ENCODE data around the gene ZBTB16.

Gene ZBTB16

DNA sequence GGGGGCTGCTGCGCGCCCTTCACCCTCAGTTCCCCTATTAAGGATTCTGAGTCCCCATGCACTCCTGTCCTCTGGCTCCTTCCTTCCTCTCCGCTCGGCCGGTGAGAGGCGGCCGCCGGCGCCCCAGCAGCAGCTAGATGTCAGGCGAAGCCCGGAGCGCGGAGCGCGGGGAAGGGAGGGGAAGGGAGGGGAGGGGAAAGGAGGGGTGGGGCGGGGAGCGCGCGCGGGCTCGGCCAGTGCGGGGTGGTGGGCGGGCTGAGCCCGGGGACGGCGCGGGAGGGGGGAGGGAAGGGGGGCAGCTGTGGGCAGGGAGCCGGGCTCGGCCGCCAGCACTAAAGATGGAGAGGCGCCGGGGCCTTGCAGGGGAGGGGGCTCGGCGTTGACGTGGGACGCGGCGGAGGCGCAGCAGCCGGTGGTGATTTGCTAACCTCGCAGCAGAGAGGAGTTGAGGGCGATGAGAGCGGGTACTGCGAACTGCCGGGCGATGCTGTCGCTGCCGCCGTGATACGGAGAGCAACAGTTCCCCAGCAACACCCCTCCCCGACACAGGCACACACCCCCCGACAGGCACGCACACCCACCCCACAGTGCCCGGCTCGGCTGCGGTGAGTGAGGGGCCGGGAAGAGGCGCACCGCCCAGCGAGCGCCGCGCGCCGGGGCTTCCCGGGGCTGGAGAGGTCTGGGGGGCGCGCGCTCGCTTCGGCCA lies at the start of gene ZBTB16:
Gene ZBTB16, plus strand, starts transcription at position 434 of the 706 bp plus-strand sequence. CDS start 3,590 bp downstream, outside the sequence.
- DNase-seq: peak; percentile 91

- DNase-seq: no peak
Observed at GRCh38 chr11:114010931-114011330, 48.6 kb upstream of the ZBTB16 start.

GRCh38 chr11:114011443-114011842 lies 48.1 kb upstream of the ZBTB16 start:
- no peak for DNase-seq

DNA sequence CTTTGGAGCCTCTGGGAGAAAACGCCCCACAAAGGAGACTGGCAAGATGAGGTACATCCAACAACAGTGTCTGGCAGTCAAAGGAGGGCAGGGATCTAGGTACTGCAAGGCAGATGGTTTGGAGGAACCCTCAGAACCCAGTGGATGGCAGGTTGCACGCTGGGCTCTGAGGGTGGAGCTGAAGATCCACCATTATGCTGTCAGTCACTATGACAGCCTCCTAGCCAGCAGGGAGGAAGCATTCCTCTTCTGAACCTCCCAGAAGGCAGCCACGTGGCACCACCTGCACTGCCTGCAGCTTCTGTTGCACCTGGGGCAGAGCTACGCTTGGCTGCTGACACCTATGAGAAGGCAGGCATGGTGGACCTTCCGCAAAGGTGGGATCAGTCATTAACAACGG lies 44.4 kb upstream of the ZBTB16 start:
- no peak for DNase-seq

DNA sequence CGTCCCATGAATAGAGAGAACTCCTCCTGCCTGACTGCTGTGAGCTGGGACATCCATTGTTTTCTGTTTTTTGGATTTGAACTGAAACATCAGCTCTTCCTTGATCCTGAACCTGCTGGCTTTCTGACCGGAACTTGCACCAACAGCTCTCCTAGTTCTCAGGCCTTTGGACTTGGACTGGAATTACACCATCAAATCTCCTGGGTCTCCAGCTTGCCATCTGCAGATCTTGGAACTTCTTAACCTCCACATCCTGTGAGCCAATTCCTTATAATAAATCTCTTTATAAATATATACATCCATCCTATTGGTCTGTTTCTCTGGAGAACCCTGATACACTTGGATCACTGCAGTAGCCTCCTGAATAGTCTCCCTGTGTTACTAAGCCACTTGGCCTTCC lies 42.5 kb upstream of the ZBTB16 start:
- DNase-seq: no peak

DNA sequence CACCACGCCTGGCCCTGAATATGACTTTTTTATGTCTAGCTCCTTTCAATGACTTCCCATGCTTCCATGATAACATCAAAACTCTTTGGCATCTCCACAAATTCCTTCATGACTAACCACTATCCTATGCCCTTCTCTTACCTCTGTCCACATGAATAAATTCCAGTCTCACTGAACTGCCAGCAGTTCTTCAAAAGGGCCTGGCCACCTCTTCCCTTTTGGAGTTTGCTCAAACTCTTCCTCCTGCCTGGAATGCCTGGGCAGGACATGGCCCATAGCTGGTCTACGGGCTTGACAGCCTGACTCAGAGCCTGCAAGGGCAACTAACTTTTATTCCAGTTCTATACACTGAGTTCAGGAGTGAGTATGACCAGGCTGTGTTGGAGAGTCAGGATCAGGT lies 41.8 kb upstream of the ZBTB16 start:
- no peak for DNase-seq

GRCh38 chr11:114019046-114019445 lies 40.5 kb upstream of the ZBTB16 start:
- DNase-seq: no peak

DNA sequence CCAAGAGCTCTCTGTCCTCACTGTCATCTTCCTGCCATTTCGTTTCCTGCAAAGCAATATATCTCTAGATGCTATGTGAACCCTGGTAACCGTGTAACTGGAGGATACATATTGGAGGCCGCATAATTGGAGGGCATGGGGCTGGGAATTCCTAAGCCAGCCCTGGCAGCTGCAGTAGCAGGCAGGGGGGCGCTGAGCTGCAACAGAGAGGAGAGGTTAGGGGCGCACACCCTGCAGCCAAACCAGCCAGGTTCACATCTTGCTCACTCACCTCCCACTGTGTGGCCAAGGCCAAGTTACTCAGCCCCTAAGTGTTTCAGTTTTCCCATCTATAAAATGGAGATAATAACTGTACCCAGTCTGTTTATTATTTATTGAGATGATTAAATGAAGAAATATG lies 39.9 kb upstream of the ZBTB16 start:
- no peak for DNase-seq

GRCh38 chr11:114025329-114025907 lies 34.1 kb upstream of the ZBTB16 start:
- DNase-seq: no peak

DNA sequence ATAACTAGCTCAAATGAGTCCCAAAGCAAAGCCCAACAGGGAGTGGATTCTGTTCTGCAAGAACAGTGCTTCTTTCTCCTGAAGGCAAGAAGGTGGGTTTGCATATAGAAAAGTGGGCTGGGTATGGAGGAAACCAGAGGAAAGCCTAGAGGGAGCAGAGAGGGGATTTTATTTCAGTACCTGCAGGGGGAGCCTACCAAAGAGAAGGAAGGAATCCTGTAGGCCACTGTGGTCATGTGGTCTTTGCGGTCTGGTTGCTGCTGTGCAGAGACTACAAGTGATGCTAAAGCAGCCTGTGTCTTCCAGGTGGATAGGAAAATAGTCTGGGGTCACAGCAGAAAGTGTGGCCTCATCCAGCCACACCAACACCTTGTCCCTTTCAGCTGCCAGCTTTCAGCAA lies 33.2 kb upstream of the ZBTB16 start:
- no peak for DNase-seq

GRCh38 chr11:114027391-114027790 lies 32.1 kb upstream of the ZBTB16 start:
- DNase-seq: no peak

GRCh38 chr11:114027926-114028325 lies 31.6 kb upstream of the ZBTB16 start:
- DNase-seq: no peak

- DNase-seq: no peak
Observed at GRCh38 chr11:114031246-114031966, 28.1 kb upstream of the ZBTB16 start.

DNA sequence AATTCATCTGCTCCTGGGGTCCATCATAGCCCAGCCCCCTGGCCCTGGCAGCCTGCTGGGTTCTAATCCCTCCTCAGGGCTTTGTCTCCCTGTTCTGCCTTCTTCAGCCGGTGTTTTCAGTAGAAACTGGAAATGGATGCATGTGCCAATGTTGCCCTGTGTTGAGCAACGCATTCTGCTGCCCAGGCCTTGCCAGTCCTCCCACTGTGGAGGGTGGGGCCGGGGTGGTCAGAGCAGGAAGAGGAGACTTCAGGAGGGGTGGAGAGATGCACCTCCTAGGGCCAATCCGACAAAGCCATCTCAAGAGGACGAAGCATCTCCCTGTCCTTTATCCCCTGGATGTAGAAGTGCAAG lies 27.6 kb upstream of the ZBTB16 start:
- no peak for DNase-seq

GRCh38 chr11:114033066-114033465 lies 26.4 kb upstream of the ZBTB16 start:
- no peak for DNase-seq

GRCh38 chr11:114033572-114033971 lies 25.9 kb upstream of the ZBTB16 start:
- no peak for DNase-seq

- no peak for DNase-seq
Observed at GRCh38 chr11:114034956-114035355, 24.6 kb upstream of the ZBTB16 start.

- peak; percentile 83 for DNase-seq
Observed at GRCh38 chr11:114036147-114036811, 23.2 kb upstream of the ZBTB16 start.

- no peak for DNase-seq
Observed at GRCh38 chr11:114036958-114037357, 22.6 kb upstream of the ZBTB16 start.

DNA sequence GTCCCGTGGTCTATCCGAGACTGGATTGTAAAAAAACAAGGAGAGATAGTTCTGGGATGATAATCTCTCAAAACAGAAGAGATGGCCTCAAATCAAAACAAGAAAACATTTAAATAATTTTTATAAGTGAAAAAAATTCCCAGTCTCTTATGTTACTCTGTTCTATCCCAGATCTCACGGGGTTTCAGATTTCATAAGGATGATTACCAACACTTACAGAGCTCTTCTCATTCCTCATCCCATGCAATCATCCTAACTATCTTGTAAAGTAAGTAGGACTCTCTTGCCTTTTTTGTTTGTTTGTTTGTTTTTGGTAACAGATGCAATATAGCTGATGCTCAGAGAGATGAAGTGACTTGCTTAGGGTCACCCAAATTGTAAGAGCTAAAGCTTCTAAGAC lies 20.0 kb upstream of the ZBTB16 start:
- DNase-seq: no peak

DNA sequence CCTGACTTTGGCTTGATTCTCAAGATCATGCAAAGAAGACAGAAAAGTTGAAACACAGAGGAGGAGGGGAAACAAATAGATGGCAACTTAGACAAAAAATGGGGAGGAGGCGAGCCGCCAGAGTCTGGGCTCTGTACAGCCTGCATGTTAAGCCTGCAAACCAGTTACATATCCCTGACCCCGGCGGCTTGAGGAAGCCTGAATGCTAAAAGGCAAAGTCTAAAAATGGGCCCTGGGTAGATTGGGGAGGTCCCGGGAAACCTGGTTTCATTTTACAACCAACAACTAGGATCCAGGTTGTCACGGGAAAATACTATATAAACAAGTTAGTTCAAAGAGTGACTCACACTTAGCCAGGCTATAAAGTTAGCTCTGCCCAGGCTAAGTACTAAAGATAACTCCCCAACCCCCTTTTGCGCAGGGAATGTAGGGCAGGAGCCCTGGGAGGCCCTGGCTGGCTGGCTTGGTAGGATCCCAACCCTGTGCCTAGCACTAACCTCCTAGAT lies 18.8 kb upstream of the ZBTB16 start:
- DNase-seq: no peak

DNA sequence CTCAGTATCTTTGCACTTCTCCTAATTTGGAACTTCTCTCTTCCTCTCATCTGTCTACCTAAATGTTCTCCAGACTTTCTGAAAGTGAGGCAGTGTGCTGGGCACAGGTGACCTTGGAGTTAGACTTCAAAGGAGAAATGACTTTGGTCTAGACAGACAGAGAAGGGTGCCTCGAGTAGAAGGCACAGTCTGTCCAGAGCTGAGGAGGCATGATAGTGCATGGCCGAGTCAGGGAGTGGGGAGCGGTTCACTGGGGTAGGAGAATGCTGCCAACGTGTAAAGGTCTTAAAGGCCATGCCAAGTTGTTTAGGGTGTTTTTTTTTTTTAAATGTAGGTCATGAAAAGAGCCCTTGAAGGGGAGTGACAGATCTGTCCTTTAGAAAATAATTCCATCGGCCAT lies 17.3 kb upstream of the ZBTB16 start:
- DNase-seq: no peak

DNA sequence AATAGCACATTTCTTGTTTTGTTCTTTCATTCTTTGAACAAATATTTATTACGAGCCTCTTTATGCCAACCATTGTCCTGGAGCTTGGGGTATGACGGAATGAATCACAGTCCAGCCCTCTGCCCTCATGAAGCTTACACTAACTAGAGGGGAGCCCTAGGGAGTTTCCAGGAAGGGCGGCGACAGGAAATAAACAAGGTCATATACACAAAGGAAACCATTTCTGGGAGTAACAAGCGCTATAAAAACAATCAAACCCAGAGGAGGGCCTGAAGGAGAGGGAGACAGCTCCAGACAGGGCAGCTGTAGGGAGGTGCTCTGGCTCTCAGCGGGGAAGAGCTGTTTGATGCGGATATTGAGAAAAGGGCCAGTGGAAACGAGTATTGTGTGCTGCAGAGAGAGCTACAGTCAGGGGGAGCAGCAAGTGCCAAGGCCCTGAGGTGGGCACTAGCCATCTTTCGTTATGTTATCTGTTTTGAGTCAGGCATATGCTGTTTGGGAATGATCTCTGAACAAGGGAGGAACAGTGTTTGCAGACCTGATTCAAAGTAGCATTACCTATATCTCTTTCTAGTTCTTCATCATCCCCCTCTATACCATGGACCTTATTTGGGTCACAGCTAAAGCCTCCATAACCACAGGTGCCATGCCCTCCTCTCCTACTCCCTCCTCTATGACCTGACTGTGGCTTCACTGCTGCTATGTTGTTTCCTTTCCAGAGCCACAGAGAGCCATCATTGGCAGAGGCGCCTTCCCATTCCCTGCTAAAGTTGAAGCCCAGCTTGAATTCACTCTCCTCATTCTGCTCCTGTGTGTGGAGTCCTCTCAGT lies 15.3 kb upstream of the ZBTB16 start:
- DNase-seq: no peak
